Activated CD4-positive, alpha-beta T cell treated with anti-CD3 and anti-CD28 coated beads for 24 hours (primary cell): ENCODE measurements around the gene DPEP2.
"Not testable (repeated sequence)": the region's sequence is repeated elsewhere in the genome, so short reads cannot be mapped to it uniquely, and the experiment has no call there.

Experiments used
- DNase-seq, 2 donors: peaks; one replicate each; pipeline ENCODE4 v3.0.0-alpha.2; 2020; ENCODE audit warnings: low read depth in 2 of 2

DPEP2 gene

GRCh38 chr16:67976205-67976604 is 23.1 kb downstream of the DPEP2 start:
- DNase-seq, result no peak

- DNase-seq, result no peak
These were observed 23.8 kb downstream of the DPEP2 start for GRCh38 chr16:67975321-67976105.

GRCh38 chr16:67972285-67972684 is 27.0 kb downstream of the DPEP2 start:
- DNase-seq, result not testable (repeated sequence)

- no peak for DNase-seq
These were observed 28.2 kb downstream of the DPEP2 start for GRCh38 chr16:67971111-67971510.

GRCh38 chr16:67969254-67970039 is 29.8 kb downstream of the DPEP2 start:
- DNase-seq, result no peak

GRCh38 chr16:67968400-67969253 is 30.7 kb downstream of the DPEP2 start, which contains the start of gene SLC12A4:
SLC12A4 (minus strand) TSS chr16:67968637; CDS start chr16:67968553, 84 bp downstream.
- DNase-seq, result peak; percentile 82 to 84

- DNase-seq, result no peak
These were observed 31.3 kb downstream of the DPEP2 start for GRCh38 chr16:67967958-67968399.

- no peak for DNase-seq
These were observed 31.9 kb downstream of the DPEP2 start for GRCh38 chr16:67967183-67967957.

- DNase-seq, result no peak
These were observed 32.6 kb downstream of the DPEP2 start for GRCh38 chr16:67966549-67967182.

- no peak for DNase-seq
These were observed 33.4 kb downstream of the DPEP2 start for GRCh38 chr16:67965668-67966548.

- no peak for DNase-seq
These were observed 34.7 kb downstream of the DPEP2 start for GRCh38 chr16:67964477-67965131.

GRCh38 chr16:67963662-67964321 is 35.5 kb downstream of the DPEP2 start:
- no peak for DNase-seq

- DNase-seq, result no peak
These were observed 36.0 kb downstream of the DPEP2 start for GRCh38 chr16:67963292-67963661.

- no peak for DNase-seq
These were observed 37.1 kb downstream of the DPEP2 start for GRCh38 chr16:67962135-67962534.

- DNase-seq, result no peak
These were observed 37.7 kb downstream of the DPEP2 start for GRCh38 chr16:67961551-67961957.

GRCh38 chr16:67959536-67960329 is 39.6 kb downstream of the DPEP2 start:
- no peak for DNase-seq

GRCh38 chr16:67957622-67958021 is 41.7 kb downstream of the DPEP2 start:
- no peak for DNase-seq
